ENCODE data around the gene NOL6. TPM values are rescaled to one million over a fixed set of nuclear protein-coding genes. Genes with fewer than 3 reads are reported as not detected.

NOL6 gene
- total and polyA plus RNA-seq, 2 of the 13 experiments (the other 11 are each of a cell fraction or from before 2014, with no cell fraction given): 17.0 to 30.2 TPM

DNA sequence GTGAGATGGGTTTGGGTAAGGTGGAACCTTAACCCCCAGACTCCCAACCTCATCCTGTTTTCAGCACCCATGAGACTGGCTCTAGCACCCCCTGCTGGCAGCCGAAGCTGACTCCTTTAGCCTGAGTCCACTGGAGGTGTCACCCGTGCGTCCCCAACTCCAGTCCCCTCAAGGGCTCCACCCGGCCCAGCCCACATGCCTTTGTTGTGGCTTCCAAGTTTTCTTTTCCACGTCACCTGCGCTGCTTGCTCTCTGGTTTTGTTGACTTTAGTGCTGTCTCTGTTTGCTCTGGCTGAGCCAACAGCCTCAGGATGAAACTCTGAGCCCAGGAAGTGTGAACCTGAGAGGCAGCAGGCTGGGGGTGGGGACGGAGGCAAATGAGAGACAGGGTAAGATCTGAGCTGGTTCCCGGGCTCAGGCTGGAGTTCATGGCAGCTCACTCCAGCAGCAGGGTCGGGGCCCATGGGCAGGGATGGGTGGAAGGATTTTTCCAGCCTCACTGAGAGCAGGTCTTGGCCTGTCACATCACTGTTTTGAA is 58.2 kb downstream of the NOL6 start (continued):
- TF ChIP-seq, protein P1, sequence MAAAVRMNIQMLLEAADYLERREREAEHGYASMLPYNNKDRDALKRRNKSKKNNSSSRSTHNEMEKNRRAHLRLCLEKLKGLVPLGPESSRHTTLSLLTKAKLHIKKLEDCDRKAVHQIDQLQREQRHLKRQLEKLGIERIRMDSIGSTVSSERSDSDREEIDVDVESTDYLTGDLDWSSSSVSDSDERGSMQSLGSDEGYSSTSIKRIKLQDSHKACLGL (CRISPR knock-in tag; IDR thresholded peaks at IDR 0.05): no peak; the same call in 1 of the 2 replicates
- TF ChIP-seq KDM3A (CRISPR knock-in tag; IDR thresholded peaks at IDR 0.05; ENCODE audit: low read depth): peak; percentile 99
- TF ChIP-seq, protein P2, sequence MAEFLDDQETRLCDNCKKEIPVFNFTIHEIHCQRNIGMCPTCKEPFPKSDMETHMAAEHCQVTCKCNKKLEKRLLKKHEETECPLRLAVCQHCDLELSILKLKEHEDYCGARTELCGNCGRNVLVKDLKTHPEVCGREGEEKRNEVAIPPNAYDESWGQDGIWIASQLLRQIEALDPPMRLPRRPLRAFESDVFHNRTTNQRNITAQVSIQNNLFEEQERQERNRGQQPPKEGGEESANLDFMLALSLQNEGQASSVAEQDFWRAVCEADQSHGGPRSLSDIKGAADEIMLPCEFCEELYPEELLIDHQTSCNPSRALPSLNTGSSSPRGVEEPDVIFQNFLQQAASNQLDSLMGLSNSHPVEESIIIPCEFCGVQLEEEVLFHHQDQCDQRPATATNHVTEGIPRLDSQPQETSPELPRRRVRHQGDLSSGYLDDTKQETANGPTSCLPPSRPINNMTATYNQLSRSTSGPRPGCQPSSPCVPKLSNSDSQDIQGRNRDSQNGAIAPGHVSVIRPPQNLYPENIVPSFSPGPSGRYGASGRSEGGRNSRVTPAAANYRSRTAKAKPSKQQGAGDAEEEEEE (CRISPR knock-in tag; IDR thresholded peaks at IDR 0.05; ENCODE audit: borderline replicate concordance): peak; percentile 33; the same call in 1 of the 2 replicates
- TF ChIP-seq, protein P3, sequence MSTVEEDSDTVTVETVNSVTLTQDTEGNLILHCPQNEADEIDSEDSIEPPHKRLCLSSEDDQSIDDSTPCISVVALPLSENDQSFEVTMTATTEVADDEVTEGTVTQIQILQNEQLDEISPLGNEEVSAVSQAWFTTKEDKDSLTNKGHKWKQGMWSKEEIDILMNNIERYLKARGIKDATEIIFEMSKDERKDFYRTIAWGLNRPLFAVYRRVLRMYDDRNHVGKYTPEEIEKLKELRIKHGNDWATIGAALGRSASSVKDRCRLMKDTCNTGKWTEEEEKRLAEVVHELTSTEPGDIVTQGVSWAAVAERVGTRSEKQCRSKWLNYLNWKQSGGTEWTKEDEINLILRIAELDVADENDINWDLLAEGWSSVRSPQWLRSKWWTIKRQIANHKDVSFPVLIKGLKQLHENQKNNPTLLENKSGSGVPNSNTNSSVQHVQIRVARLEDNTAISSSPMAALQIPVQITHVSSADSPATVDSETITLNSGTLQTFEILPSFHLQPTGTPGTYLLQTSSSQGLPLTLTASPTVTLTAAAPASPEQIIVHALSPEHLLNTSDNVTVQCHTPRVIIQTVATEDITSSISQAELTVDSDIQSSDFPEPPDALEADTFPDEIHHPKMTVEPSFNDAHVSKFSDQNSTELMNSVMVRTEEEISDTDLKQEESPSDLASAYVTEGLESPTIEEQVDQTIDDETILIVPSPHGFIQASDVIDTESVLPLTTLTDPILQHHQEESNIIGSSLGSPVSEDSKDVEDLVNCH (CRISPR knock-in tag; IDR thresholded peaks at IDR 0.05): no peak
- TF ChIP-seq, protein P4, sequence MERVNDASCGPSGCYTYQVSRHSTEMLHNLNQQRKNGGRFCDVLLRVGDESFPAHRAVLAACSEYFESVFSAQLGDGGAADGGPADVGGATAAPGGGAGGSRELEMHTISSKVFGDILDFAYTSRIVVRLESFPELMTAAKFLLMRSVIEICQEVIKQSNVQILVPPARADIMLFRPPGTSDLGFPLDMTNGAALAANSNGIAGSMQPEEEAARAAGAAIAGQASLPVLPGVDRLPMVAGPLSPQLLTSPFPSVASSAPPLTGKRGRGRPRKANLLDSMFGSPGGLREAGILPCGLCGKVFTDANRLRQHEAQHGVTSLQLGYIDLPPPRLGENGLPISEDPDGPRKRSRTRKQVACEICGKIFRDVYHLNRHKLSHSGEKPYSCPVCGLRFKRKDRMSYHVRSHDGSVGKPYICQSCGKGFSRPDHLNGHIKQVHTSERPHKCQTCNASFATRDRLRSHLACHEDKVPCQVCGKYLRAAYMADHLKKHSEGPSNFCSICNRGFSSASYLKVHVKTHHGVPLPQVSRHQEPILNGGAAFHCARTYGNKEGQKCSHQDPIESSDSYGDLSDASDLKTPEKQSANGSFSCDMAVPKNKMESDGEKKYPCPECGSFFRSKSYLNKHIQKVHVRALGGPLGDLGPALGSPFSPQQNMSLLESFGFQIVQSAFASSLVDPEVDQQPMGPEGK (CRISPR knock-in tag; IDR thresholded peaks at IDR 0.05): peak; percentile 90
- peak; percentile 44; the same call in 1 of the 2 replicates for TF ChIP-seq ZNF12 (CRISPR knock-in tag; IDR thresholded peaks at IDR 0.05)
- TF ChIP-seq ZNF44 (CRISPR knock-in tag; IDR thresholded peaks at IDR 0.05): no peak; the same call in 1 of the 2 replicates
- TF ChIP-seq MTA3 (CRISPR knock-in tag; IDR thresholded peaks at IDR 0.05): no peak
- TF ChIP-seq NAIF1 (CRISPR knock-in tag; IDR thresholded peaks at IDR 0.05; ENCODE audit: borderline replicate concordance): peak; percentile 88
- TF ChIP-seq, protein P5, sequence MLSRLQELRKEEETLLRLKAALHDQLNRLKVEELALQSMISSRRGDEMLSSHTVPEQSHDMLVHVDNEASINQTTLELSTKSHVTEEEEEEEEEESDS (CRISPR knock-in tag; IDR thresholded peaks at IDR 0.05; ENCODE audit: borderline replicate concordance): no peak
- peak; percentile 91 for TF ChIP-seq ZFP1 (CRISPR knock-in tag; IDR thresholded peaks at IDR 0.05)
- TF ChIP-seq, protein P6, sequence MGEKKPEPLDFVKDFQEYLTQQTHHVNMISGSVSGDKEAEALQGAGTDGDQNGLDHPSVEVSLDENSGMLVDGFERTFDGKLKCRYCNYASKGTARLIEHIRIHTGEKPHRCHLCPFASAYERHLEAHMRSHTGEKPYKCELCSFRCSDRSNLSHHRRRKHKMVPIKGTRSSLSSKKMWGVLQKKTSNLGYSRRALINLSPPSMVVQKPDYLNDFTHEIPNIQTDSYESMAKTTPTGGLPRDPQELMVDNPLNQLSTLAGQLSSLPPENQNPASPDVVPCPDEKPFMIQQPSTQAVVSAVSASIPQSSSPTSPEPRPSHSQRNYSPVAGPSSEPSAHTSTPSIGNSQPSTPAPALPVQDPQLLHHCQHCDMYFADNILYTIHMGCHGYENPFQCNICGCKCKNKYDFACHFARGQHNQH (CRISPR knock-in tag; IDR thresholded peaks at IDR 0.05): peak; percentile 98
- TF ChIP-seq ZNF326 (CRISPR knock-in tag; IDR thresholded peaks at IDR 0.05; ENCODE audit: borderline replicate concordance): no peak
- peak; percentile 95 for TF ChIP-seq FOXK1 (CRISPR knock-in tag; IDR thresholded peaks at IDR 0.05; ENCODE audit: borderline replicate concordance, low read depth)
- TF ChIP-seq THYN1 (CRISPR knock-in tag; IDR thresholded peaks at IDR 0.05; ENCODE audit: borderline replicate concordance, low read depth): no peak
- no peak for TF ChIP-seq PHF20 (CRISPR knock-in tag; IDR thresholded peaks at IDR 0.05)
- TF ChIP-seq KAT8 (CRISPR knock-in tag; IDR thresholded peaks at IDR 0.05): peak; percentile 83
- TF ChIP-seq REPIN1 (CRISPR knock-in tag; IDR thresholded peaks at IDR 0.05; ENCODE audit: borderline replicate concordance, low read depth): peak; percentile 96
- TF ChIP-seq, protein P7, sequence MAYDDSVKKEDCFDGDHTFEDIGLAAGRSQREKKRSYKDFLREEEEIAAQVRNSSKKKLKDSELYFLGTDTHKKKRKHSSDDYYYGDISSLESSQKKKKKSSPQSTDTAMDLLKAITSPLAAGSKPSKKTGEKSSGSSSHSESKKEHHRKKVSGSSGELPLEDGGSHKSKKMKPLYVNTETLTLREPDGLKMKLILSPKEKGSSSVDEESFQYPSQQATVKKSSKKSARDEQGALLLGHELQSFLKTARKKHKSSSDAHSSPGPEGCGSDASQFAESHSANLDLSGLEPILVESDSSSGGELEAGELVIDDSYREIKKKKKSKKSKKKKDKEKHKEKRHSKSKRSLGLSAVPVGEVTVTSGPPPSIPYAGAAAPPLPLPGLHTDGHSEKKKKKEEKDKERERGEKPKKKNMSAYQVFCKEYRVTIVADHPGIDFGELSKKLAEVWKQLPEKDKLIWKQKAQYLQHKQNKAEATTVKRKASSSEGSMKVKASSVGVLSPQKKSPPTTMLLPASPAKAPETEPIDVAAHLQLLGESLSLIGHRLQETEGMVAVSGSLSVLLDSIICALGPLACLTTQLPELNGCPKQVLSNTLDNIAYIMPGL (CRISPR knock-in tag; IDR thresholded peaks at IDR 0.05; ENCODE audit: borderline replicate concordance in 1 of 2, low read depth in 1 of 2): peak; percentile 62 to 95; a peak in 2 of 4 replicates
- TF ChIP-seq ZFAT (CRISPR knock-in tag; conservative IDR thresholded peaks at IDR 0.05): no peak

All from HepG2 (cell line).